ENCODE results near the gene DYRK1A. TPM values are rescaled to one million over a fixed set of nuclear protein-coding genes. Genes with fewer than 3 reads are reported as not detected.

The DYRK1A gene
- total RNA-seq, 1 experiment from 2014 or later = 49.3 TPM

GRCh38 chr21:37443683-37444082, 77.1 kb downstream of the DYRK1A start:
- ChIA-PET RAD21 (ENCODE audit: low non-redundant PET in 1 of 2, low total read pairs in 2 of 2, uncharacterized antibody in 2 of 2, unreplicated experiment in 2 of 2) (no interaction called here), CTCF (no interaction called here), POLR2A (no interaction called here)
- no peak for ATAC-seq
- H3K27ac ChIP-seq (ENCODE audit: low read depth, low read length) = no peak overlapping the region
- no peaks in the 10 kb centered on the region for H3K9me2 ChIP-seq (ENCODE audit: insufficient read depth)
- no peak for DNase-seq (ENCODE audit: low read depth, low spot score)
- no peak overlapping the region for H3K9ac ChIP-seq (ENCODE audit: low read length)
- no peak for TF ChIP-seq EZH2phosphoT487 (IDR thresholded peaks at IDR 0.05; ENCODE audit: borderline replicate concordance)
- no peak for TF ChIP-seq SIN3A (IDR thresholded peaks at IDR 0.05; ENCODE audit: low read depth)
- TF ChIP-seq SP1 (IDR thresholded peaks at IDR 0.05; ENCODE audit: low read depth) = no peak
- no peak for TF ChIP-seq SRF (IDR thresholded peaks at IDR 0.05; ENCODE audit: low read depth)
- no peak for TF ChIP-seq ZFX (IDR thresholded peaks at IDR 0.05)
- no peak for TF ChIP-seq REST (IDR thresholded peaks at IDR 0.05; ENCODE audit: low read depth)
- TF ChIP-seq EGR1 (IDR thresholded peaks at IDR 0.05; ENCODE audit: low read depth) = no peak
- no peak for TF ChIP-seq ZNF274 (IDR thresholded peaks at IDR 0.05; ENCODE audit: low read depth, low read length)
- TF ChIP-seq POLR2AphosphoS5 (IDR thresholded peaks at IDR 0.05; ENCODE audit: low read depth, low read length) = no peak
- TF ChIP-seq CEBPB (IDR thresholded peaks at IDR 0.05; ENCODE audit: low read depth) = no peak
- no peak for TF ChIP-seq MAX (IDR thresholded peaks at IDR 0.05)
- no peak for TF ChIP-seq ELF1 (IDR thresholded peaks at IDR 0.05; ENCODE audit: borderline replicate concordance, low read depth)
- no peak for TF ChIP-seq FOSL1 (IDR thresholded peaks at IDR 0.05; ENCODE audit: low read depth)
- TF ChIP-seq CTCF (IDR thresholded peaks at IDR 0.05 in 2 of 3, conservative IDR thresholded peaks at IDR 0.05 in 1 of 3; ENCODE audit: borderline replicate concordance in 1 of 3, insufficient read depth in 1 of 3, low read depth in 2 of 3, low read length in 2 of 3) = no peak
- H2AFZ ChIP-seq (ENCODE audit: low read depth, low read length, poor library complexity, severe bottlenecking) = no peak overlapping the region
- no peak overlapping the region for H3K4me3 ChIP-seq (replicated peaks in 1 of 2; ENCODE audit: low read depth in 1 of 2, low read length in 2 of 2)
- peaks cover 99% of the 10 kb centered on the region for H3K79me2 ChIP-seq (ENCODE audit: insufficient read depth, low read length)
- H4K20me1 ChIP-seq (ENCODE audit: insufficient read depth) = peaks cover 30% of the 10 kb centered on the region; the same call in 1 of the 2 replicates
- no peak overlapping the region for H3K4me2 ChIP-seq (ENCODE audit: low read length)
- intact Hi-C loops (cut with micrococcal nuclease) = no loop called here
- H3K36me3 ChIP-seq (ENCODE audit: control insufficient read depth in 1 of 2, insufficient read depth in 2 of 2, low read length in 2 of 2) = no peaks in the 10 kb centered on the region
- no peaks in the 10 kb centered on the region for H3K9me3 ChIP-seq (ENCODE audit: control insufficient read depth in 1 of 2, insufficient read depth in 1 of 2, low read depth in 1 of 2, low read length in 2 of 2)
- peaks cover 0 to under 1% of the 10 kb centered on the region in 2 experiments; a peak in 1 of 4 replicates for H3K4me1 ChIP-seq (ENCODE audit: control insufficient read depth in 1 of 2, insufficient read depth in 2 of 2, low read length in 2 of 2)
- no peaks in the 10 kb centered on the region for H3K27me3 ChIP-seq (ENCODE audit: insufficient read depth, low read length)
- BruUV-seq (replicated peaks) = no TSS peak
